HUES48 (cell line): ENCODE measurements around the gene C1QTNF12.

Experiments used
- H3K27ac ChIP-seq: one replicate; pipeline ENCODE4 v1.7.0; 2013; ENCODE audit warnings: low read depth, low read length, inconsistent platforms
- H3K27me3 ChIP-seq: 2 replicates; pipeline ENCODE4 v1.6.1; 2013; ENCODE audit warnings: mild to moderate bottlenecking, low read length; ENCODE audit not compliant: control insufficient read depth, insufficient read depth
- H3K36me3 ChIP-seq: 2 replicates; pipeline ENCODE4 v1.6.1; 2013; ENCODE audit warnings: low read length; ENCODE audit not compliant: control insufficient read depth, insufficient read depth
- H3K4me1 ChIP-seq: 2 replicates; pipeline ENCODE4 v1.6.1; 2013; ENCODE audit warnings: mild to moderate bottlenecking, low read length; ENCODE audit not compliant: control insufficient read depth, insufficient read depth
- H3K4me3 ChIP-seq: 2 replicates; pipeline ENCODE4 v1.5.1; 2013; ENCODE audit warnings: mild to moderate bottlenecking, low read depth, low read length
- H3K9ac ChIP-seq: 2 replicates; pipeline ENCODE4 v1.6.1; 2013; ENCODE audit warnings: mild to moderate bottlenecking, low read depth, low read length, moderate library complexity
- H3K9me3 ChIP-seq: 2 replicates; pipeline ENCODE4 v1.6.1; 2013; ENCODE audit warnings: low read length; ENCODE audit not compliant: control insufficient read depth, insufficient read depth

Gene C1QTNF12

GRCh38 chr1:1230656-1231399 is 15.7 kb downstream of the C1QTNF12 start:
- Histone ChIP-seq H3K9ac (peak overlapping the region; percentile 69), H3K4me1 (no peaks in the 10 kb centered on the region), H3K9me3 (no peaks in the 10 kb centered on the region), H3K27me3 (no peaks in the 10 kb centered on the region), H3K27ac (peak overlapping the region; percentile 76), H3K4me3 (peak overlapping the region; percentile 89), H3K36me3 (peaks cover 34% of the 10 kb centered on the region)

DNA sequence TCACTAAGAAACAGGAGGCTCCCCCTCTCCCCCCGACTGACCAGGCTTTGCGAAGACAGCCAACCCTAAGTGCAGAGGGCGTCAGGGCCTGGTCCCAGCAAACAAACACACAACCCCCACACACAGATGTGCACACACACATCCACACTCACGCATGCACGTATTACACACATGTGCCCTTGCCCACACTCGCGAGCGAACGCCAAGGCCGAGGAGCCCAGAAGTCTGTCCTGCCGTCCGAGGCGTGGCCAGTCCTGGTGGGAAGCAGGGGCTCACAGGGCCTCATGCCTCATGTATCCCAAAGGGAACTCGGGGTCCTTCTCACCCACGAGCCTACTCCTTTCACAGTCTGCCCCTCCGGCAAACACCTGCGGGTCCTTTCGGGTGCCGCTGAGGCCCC is 16.8 kb downstream of the C1QTNF12 start:
- H3K36me3 ChIP-seq = peaks cover 39% of the 10 kb centered on the region
- H3K27me3 ChIP-seq = no peaks in the 10 kb centered on the region
- no peak overlapping the region for H3K27ac ChIP-seq
- H3K9ac ChIP-seq = no peak overlapping the region
- H3K9me3 ChIP-seq = no peaks in the 10 kb centered on the region
- no peak overlapping the region for H3K4me3 ChIP-seq
- H3K4me1 ChIP-seq = no peaks in the 10 kb centered on the region

- Histone ChIP-seq H3K9me3 (no peaks in the 10 kb centered on the region), H3K27me3 (no peaks in the 10 kb centered on the region), H3K4me1 (no peaks in the 10 kb centered on the region), H3K4me3 (no peak overlapping the region), H3K27ac (no peak overlapping the region), H3K9ac (no peak overlapping the region), H3K36me3 (peaks cover 31% of the 10 kb centered on the region)
Measured at GRCh38 chr1:1228596-1229321, 17.8 kb downstream of the C1QTNF12 start.

DNA sequence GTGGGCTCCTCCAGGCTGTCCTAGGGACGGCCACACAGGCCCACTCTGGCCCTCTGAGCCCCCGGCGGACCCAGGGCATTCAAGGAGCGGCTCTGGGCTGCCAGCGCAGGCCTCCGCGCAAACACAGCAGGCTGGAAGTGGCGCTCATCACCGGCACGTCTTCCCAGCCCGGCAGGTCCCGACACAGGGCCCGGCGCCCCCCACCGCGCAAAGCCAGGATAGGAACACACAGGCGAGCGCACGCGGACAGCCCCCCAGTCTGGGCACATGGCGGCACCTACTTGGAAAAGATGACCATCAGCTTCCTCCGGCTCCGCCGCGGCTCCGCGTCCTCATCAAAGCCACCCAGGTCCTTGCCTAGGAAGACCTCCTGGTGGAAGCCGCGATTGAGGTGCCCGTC is 18.3 kb downstream of the C1QTNF12 start:
- H3K27me3 ChIP-seq = no peaks in the 10 kb centered on the region
- H3K9me3 ChIP-seq = no peaks in the 10 kb centered on the region
- H3K36me3 ChIP-seq = peaks cover 32% of the 10 kb centered on the region
- no peak overlapping the region for H3K4me3 ChIP-seq
- no peaks in the 10 kb centered on the region for H3K4me1 ChIP-seq
- H3K9ac ChIP-seq = no peak overlapping the region
- no peak overlapping the region for H3K27ac ChIP-seq

GRCh38 chr1:1227386-1227785 is 19.1 kb downstream of the C1QTNF12 start:
- no peaks in the 10 kb centered on the region for H3K4me1 ChIP-seq
- no peak overlapping the region for H3K27ac ChIP-seq
- no peak overlapping the region for H3K9ac ChIP-seq
- no peak overlapping the region for H3K4me3 ChIP-seq
- H3K36me3 ChIP-seq = peaks cover 40% of the 10 kb centered on the region
- H3K9me3 ChIP-seq = no peaks in the 10 kb centered on the region
- no peaks in the 10 kb centered on the region for H3K27me3 ChIP-seq

- Histone ChIP-seq H3K36me3 (peaks cover 45% of the 10 kb centered on the region), H3K27ac (no peak overlapping the region), H3K9ac (no peak overlapping the region), H3K27me3 (no peaks in the 10 kb centered on the region), H3K4me3 (no peak overlapping the region), H3K4me1 (no peaks in the 10 kb centered on the region), H3K9me3 (no peaks in the 10 kb centered on the region)
Measured at GRCh38 chr1:1226566-1227362, 19.8 kb downstream of the C1QTNF12 start.

- H3K4me1 ChIP-seq = no peaks in the 10 kb centered on the region
- no peak overlapping the region for H3K9ac ChIP-seq
- H3K4me3 ChIP-seq = no peak overlapping the region
- H3K9me3 ChIP-seq = no peaks in the 10 kb centered on the region
- H3K27me3 ChIP-seq = no peaks in the 10 kb centered on the region
- H3K36me3 ChIP-seq = peaks cover 52% of the 10 kb centered on the region
- no peak overlapping the region for H3K27ac ChIP-seq
Measured at GRCh38 chr1:1225913-1226312, 20.6 kb downstream of the C1QTNF12 start.

- no peaks in the 10 kb centered on the region for H3K27me3 ChIP-seq
- H3K36me3 ChIP-seq = peaks cover 57% of the 10 kb centered on the region
- no peak overlapping the region for H3K27ac ChIP-seq
- no peaks in the 10 kb centered on the region for H3K4me1 ChIP-seq
- no peaks in the 10 kb centered on the region for H3K9me3 ChIP-seq
- no peak overlapping the region for H3K4me3 ChIP-seq
- no peak overlapping the region for H3K9ac ChIP-seq
Measured at GRCh38 chr1:1225238-1225845, 21.2 kb downstream of the C1QTNF12 start.

- Histone ChIP-seq H3K9me3 (no peaks in the 10 kb centered on the region), H3K27me3 (no peaks in the 10 kb centered on the region), H3K9ac (no peak overlapping the region), H3K36me3 (peaks cover 57% of the 10 kb centered on the region), H3K4me3 (no peak overlapping the region), H3K4me1 (no peaks in the 10 kb centered on the region), H3K27ac (no peak overlapping the region)
Measured at GRCh38 chr1:1223891-1224290, 22.6 kb downstream of the C1QTNF12 start.

DNA sequence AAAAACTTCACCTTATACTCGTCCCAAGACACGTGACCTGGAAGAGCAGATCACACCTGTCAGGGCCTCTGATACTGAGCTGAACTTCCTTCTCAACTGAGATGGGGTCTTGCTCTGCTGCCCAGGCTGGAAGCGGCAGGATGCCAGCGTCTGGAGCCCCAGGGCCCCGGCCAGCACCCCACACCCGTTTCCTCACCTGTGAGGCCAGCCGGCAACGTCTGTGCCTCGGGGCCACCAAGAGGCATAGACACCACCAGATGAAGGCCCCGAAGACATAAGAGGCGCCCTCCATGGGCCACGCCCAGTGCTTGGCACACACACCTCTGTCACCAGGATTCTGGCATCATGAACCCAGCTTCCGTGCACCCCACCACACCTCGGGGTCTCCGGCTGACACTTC is 23.2 kb downstream of the C1QTNF12 start:
- Histone ChIP-seq H3K9me3 (no peaks in the 10 kb centered on the region), H3K4me3 (no peak overlapping the region), H3K36me3 (peaks cover 56% of the 10 kb centered on the region), H3K27ac (no peak overlapping the region), H3K9ac (no peak overlapping the region), H3K27me3 (no peaks in the 10 kb centered on the region), H3K4me1 (no peaks in the 10 kb centered on the region)
